Right atrium auricular region (tissue), 2 donors: ENCODE data around the gene TOX2. TPM values are rescaled to one million over a fixed set of nuclear protein-coding genes. Genes with fewer than 3 reads are reported as not detected.

Experiments used
- DNase-seq: peaks from one replicate; pipeline ENCODE4 v3.0.0-alpha.2; 2019; ENCODE audit warnings: low spot score
- H3K27ac ChIP-seq, 2 donors: fragments of 200-600 bp; sonication (generic); 1 replicate in 1 of 2; 2 replicates in 1 of 2; pipeline ENCODE4 v1.5.1; 2016 to 2019
- H3K27me3 ChIP-seq, 2 donors: fragments of 200-600 bp; sonication (generic); one replicate each; pipeline versions ENCODE4 v1.5.1 to v1.6.0; 2017 to 2019
- H3K36me3 ChIP-seq: fragments of 200-600 bp; sonication (generic); one replicate; pipeline ENCODE4 v1.5.1; 2016
- H3K4me1 ChIP-seq, 2 donors: fragments of 200-600 bp; sonication (generic); one replicate each; pipeline versions ENCODE4 v1.5.1 to v1.6.0; 2017 to 2019
- H3K4me3 ChIP-seq, 2 donors: fragments of 200-600 bp; sonication (generic); 1 replicate in 1 of 2; 2 replicates in 1 of 2; pipeline ENCODE4 v1.5.1; 2017 to 2019; ENCODE audit warnings: mild to moderate bottlenecking in 1 of 2, moderate library complexity in 1 of 2
- H3K9me3 ChIP-seq, 2 donors: fragments of 200-600 bp; sonication (generic); one replicate each; pipeline ENCODE4 v1.5.1; 2019
- CTCF ChIP-seq, 2 donors: fragments of 200-600 bp; sonication (generic); IDR thresholded peaks; one replicate each; pipeline ENCODE4 v1.5.1; 2019; ENCODE audit warnings: antibody characterized with exemption in 2 of 2
- total RNA-seq, 2 donors: library from RNA; depleted of rRNA; stranded (reverse); fragments of >200 nt; gene quantifications; one replicate each; pipeline ENCODE4 v1.1.0, GENCODE V29; 2016

The TOX2 gene
- total RNA-seq, 2 donors from 2014 or later = 0.30 to 0.63 TPM

GRCh38 chr20:43938017-43938655, 23.5 kb downstream of the TOX2 start:
- Histone ChIP-seq H3K27ac (no peak overlapping the region), H3K27me3 (no peaks in the 10 kb centered on the region), H3K4me3 (no peak overlapping the region), H3K36me3 (no peaks in the 10 kb centered on the region), H3K9me3 (no peaks in the 10 kb centered on the region), H3K4me1 (peaks cover 0 to 23% of the 10 kb centered on the region in 2 donors)
- no peak for DNase-seq
- no peak for TF ChIP-seq CTCF (IDR thresholded peaks at IDR 0.05)

GRCh38 chr20:43938932-43939761, 24.5 kb downstream of the TOX2 start:
- H3K27ac ChIP-seq = no peak overlapping the region
- H3K4me1 ChIP-seq = peaks cover 0 to 23% of the 10 kb centered on the region in 2 donors
- H3K4me3 ChIP-seq = no peak overlapping the region
- H3K27me3 ChIP-seq = no peaks in the 10 kb centered on the region
- H3K36me3 ChIP-seq = no peaks in the 10 kb centered on the region
- no peaks in the 10 kb centered on the region for H3K9me3 ChIP-seq
- TF ChIP-seq CTCF (IDR thresholded peaks at IDR 0.05) = no peak
- peak; percentile 72 for DNase-seq

- Histone ChIP-seq H3K9me3 (no peaks in the 10 kb centered on the region), H3K27ac (no peak overlapping the region), H3K4me3 (no peak overlapping the region), H3K4me1 (peaks cover 0 to 23% of the 10 kb centered on the region in 2 donors), H3K36me3 (no peaks in the 10 kb centered on the region), H3K27me3 (no peaks in the 10 kb centered on the region)
- no peak for TF ChIP-seq CTCF (IDR thresholded peaks at IDR 0.05)
- DNase-seq = no peak
These were observed 25.1 kb downstream of the TOX2 start for GRCh38 chr20:43939762-43940121.

- Histone ChIP-seq H3K4me3 (no peak overlapping the region), H3K27me3 (no peaks in the 10 kb centered on the region), H3K27ac (no peak overlapping the region), H3K9me3 (no peaks in the 10 kb centered on the region), H3K36me3 (no peaks in the 10 kb centered on the region), H3K4me1 (peaks cover 0 to 23% of the 10 kb centered on the region in 2 donors)
- no peak for TF ChIP-seq CTCF (IDR thresholded peaks at IDR 0.05)
- no peak for DNase-seq
These were observed 26.0 kb downstream of the TOX2 start for GRCh38 chr20:43940518-43941225.

- Histone ChIP-seq H3K4me3 (no peak overlapping the region), H3K9me3 (no peaks in the 10 kb centered on the region), H3K27ac (no peak overlapping the region), H3K36me3 (no peaks in the 10 kb centered on the region), H3K4me1 (peaks cover 0 to 23% of the 10 kb centered on the region in 2 donors), H3K27me3 (no peaks in the 10 kb centered on the region)
- TF ChIP-seq CTCF (IDR thresholded peaks at IDR 0.05) = no peak
- no peak for DNase-seq
These were observed 27.0 kb downstream of the TOX2 start for GRCh38 chr20:43941476-43942200.
